Measurements from ENCODE around the gene A2M.

Gene A2M

DNA sequence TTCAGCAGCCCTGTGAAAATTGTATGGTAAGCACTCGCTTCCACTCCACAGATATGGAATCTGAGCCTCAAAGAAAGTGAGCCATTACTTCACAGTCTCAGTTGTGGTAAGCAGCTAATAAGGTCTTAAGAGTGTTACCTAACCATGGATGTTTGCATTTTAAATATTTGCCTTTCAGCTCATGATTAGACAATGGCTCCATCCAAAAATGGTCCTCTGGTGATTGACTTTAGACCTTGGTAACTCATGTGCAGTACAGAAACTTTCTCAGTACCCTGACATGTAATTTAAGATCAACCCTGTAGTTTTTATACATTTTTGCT lies 1.8 kb downstream of the A2M start:
- H3K4me2 ChIP-seq (ENCODE audit: low read depth, low read length, poor library complexity, severe bottlenecking): no peak overlapping the region
- no peak overlapping the region for H3K27ac ChIP-seq (ENCODE audit: low read depth, low read length)

DNA sequence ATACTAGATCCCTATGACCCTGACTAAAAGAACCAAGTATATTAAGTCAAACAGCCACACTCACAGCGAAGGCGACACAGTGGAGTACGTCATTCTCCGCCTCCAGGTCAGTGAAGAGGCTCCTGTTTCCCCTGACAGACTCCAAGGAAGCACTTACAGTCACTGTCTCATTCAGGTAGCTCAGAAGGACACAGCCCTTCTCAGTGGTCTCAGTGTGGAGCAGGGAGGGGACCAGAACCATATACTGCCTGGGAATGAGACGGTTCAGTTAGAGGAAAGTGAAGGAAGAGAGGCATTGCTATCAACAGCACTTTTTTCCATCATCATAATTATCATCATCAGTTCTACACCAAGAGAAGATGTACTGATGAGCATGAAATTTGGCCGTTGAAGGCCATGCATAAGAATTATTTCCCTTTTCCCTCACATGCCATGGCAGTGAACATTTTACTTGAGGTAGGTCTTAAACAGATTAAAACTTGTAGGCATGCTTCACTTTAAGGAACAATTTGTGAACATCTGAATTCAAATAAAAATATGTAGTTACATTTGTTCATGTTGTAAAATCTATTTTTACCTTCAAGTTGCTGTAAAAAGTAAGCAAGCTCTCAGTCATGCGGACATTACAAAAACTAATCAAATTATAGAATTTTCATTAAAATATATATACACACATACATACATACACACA lies 2.3 kb downstream of the A2M start:
- no peak overlapping the region for H3K4me3 ChIP-seq (ENCODE audit: insufficient read depth, low read length, poor library complexity, severe bottlenecking)
- no peaks in the 10 kb centered on the region for H3K36me3 ChIP-seq (ENCODE audit: low read length)
- H3K9ac ChIP-seq (ENCODE audit: low read length): no peak overlapping the region
- no peaks in the 10 kb centered on the region for H3F3A ChIP-seq (ENCODE audit: insufficient read depth)
- no peaks in the 10 kb centered on the region for H4K20me1 ChIP-seq (ENCODE audit: low read depth, low read length)
- H3K9me3 ChIP-seq (ENCODE audit: insufficient read depth, low read length): no peaks in the 10 kb centered on the region
- H3K27ac ChIP-seq (ENCODE audit: low read depth, low read length): no peak overlapping the region
- TF ChIP-seq, protein P1, sequence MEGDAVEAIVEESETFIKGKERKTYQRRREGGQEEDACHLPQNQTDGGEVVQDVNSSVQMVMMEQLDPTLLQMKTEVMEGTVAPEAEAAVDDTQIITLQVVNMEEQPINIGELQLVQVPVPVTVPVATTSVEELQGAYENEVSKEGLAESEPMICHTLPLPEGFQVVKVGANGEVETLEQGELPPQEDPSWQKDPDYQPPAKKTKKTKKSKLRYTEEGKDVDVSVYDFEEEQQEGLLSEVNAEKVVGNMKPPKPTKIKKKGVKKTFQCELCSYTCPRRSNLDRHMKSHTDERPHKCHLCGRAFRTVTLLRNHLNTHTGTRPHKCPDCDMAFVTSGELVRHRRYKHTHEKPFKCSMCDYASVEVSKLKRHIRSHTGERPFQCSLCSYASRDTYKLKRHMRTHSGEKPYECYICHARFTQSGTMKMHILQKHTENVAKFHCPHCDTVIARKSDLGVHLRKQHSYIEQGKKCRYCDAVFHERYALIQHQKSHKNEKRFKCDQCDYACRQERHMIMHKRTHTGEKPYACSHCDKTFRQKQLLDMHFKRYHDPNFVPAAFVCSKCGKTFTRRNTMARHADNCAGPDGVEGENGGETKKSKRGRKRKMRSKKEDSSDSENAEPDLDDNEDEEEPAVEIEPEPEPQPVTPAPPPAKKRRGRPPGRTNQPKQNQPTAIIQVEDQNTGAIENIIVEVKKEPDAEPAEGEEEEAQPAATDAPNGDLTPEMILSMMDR (IDR thresholded peaks at IDR 0.05; ENCODE audit: insufficient read depth, low read length, poor library complexity, severe bottlenecking): no peak
- no peak for TF ChIP-seq EZH2phosphoT487 (conservative IDR thresholded peaks at IDR 0.05; ENCODE audit: low read length)
- H2AFZ ChIP-seq (ENCODE audit: low read depth, low read length, severe bottlenecking): no peak overlapping the region
- no peaks in the 10 kb centered on the region for H3K27me3 ChIP-seq (ENCODE audit: low read length)
- no peaks in the 10 kb centered on the region for H3K79me2 ChIP-seq (ENCODE audit: insufficient read depth, low read length)
- no peaks in the 10 kb centered on the region for H3K9me2 ChIP-seq (replicated peaks; ENCODE audit: insufficient read depth, low read length)
- H3K4me2 ChIP-seq (ENCODE audit: low read depth, low read length, poor library complexity, severe bottlenecking): no peak overlapping the region

More for the DNA sequence above, 1.8 kb downstream of the A2M start:
- no peak for TF ChIP-seq EZH2phosphoT487 (conservative IDR thresholded peaks at IDR 0.05; ENCODE audit: low read length)
- TF ChIP-seq, protein P1 (IDR thresholded peaks at IDR 0.05; ENCODE audit: insufficient read depth, low read length, poor library complexity, severe bottlenecking): no peak
- no peaks in the 10 kb centered on the region for H3K9me2 ChIP-seq (replicated peaks; ENCODE audit: insufficient read depth, low read length)
- no peak overlapping the region for H3K9ac ChIP-seq (ENCODE audit: low read length)
- no peaks in the 10 kb centered on the region for H3K79me2 ChIP-seq (ENCODE audit: insufficient read depth, low read length)
- H3F3A ChIP-seq (ENCODE audit: insufficient read depth): no peaks in the 10 kb centered on the region
- H4K20me1 ChIP-seq (ENCODE audit: low read depth, low read length): no peaks in the 10 kb centered on the region
- H3K36me3 ChIP-seq (ENCODE audit: low read length): no peaks in the 10 kb centered on the region
- H3K4me3 ChIP-seq (ENCODE audit: insufficient read depth, low read length, poor library complexity, severe bottlenecking): no peak overlapping the region
- no peaks in the 10 kb centered on the region for H3K27me3 ChIP-seq (ENCODE audit: low read length)
- no peak overlapping the region for H2AFZ ChIP-seq (ENCODE audit: low read depth, low read length, severe bottlenecking)
- H3K9me3 ChIP-seq (ENCODE audit: insufficient read depth, low read length): no peaks in the 10 kb centered on the region

DNA sequence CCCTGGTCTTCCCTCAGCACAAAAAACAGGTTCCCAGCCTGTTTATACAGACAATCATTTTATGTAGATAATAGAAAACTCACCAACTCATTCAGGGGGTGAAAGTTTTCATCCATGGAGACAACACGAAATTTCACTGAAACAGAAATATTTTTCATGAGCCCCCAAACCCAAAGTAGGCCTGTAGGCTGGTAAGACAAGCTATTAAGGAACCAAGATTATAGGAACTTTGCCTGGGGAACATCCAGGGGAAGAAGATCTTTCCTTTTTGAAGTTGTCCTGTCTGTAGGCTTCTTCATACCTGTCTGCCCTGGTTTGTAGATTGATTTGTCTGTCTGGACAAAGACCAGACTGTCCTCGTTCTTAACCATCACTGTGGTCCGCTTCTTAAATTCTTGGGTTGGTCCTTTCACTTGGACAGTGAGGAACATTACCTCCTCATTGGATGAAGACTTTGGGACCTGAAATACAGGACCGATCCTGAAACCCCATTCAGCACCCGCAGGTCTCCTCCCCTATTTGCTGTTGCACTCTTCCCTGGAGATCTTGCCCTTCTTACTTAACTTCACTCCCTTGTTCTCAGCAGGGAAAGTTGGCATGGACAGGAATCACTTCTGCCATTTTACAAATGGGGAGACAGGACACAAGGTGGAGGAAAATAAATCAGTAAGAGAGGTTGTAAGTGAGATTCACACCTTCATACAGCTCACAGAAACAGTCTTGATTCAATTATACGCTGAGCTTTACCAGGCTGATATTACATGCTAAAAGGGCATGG lies 3.5 kb downstream of the A2M start:
- Histone ChIP-seq H2AFZ (ENCODE audit: low read depth, low read length, severe bottlenecking) (no peak overlapping the region), H3K9ac (ENCODE audit: low read length) (no peak overlapping the region), H3K79me2 (ENCODE audit: insufficient read depth, low read length) (no peaks in the 10 kb centered on the region), H3K9me3 (ENCODE audit: insufficient read depth, low read length) (no peaks in the 10 kb centered on the region), H3K9me2 (replicated peaks; ENCODE audit: insufficient read depth, low read length) (no peaks in the 10 kb centered on the region), H3F3A (ENCODE audit: insufficient read depth) (no peaks in the 10 kb centered on the region), H3K27ac (ENCODE audit: low read depth, low read length) (no peak overlapping the region), H3K4me2 (ENCODE audit: low read depth, low read length, poor library complexity, severe bottlenecking) (no peak overlapping the region), H3K36me3 (ENCODE audit: low read length) (no peaks in the 10 kb centered on the region), H3K27me3 (ENCODE audit: low read length) (no peaks in the 10 kb centered on the region), H4K20me1 (ENCODE audit: low read depth, low read length) (no peaks in the 10 kb centered on the region), H3K4me3 (ENCODE audit: insufficient read depth, low read length, poor library complexity, severe bottlenecking) (no peak overlapping the region)
- TF ChIP-seq EZH2phosphoT487 (conservative IDR thresholded peaks at IDR 0.05; ENCODE audit: low read length): no peak
- TF ChIP-seq, protein P1 (IDR thresholded peaks at IDR 0.05; ENCODE audit: insufficient read depth, low read length, poor library complexity, severe bottlenecking): no peak

Measured in SU-DHL-6 (cell line).